SK-N-SH (cell line): ENCODE measurements around the gene ZNF780B. TPM values are rescaled to one million over a fixed set of nuclear protein-coding genes. Genes with fewer than 3 reads are reported as not detected.
A peak's percentile ranks its signal among the peaks of the same experiment; 100 is the strongest.

Experiments
- CTCF ChIA-PET: fragments of 300-600, 350-600 bp; formaldehyde crosslinking; extraction: SDS; loops from one replicate; lab custom pipeline; 2021; lab: Yijun Ruan, JAX
- POLR2A ChIA-PET: fragments of 350-600 bp; sonication (Branson Sonifier 250); formaldehyde crosslinking; extraction: SDS; loops from one replicate; lab custom pipeline; 2020; ENCODE audit warnings: antibody characterized with exemption, inconsistent platforms; lab: Yijun Ruan, JAX
- DNase-seq: peaks from one replicate; pipeline ENCODE4 v3.0.0; 2012
- H2AFZ ChIP-seq: fragments of 200-600 bp; sonication (generic); 2 replicates; pipeline ENCODE4 v1.8.1; 2016; ENCODE audit warnings: antibody characterized with exemption, mild to moderate bottlenecking, low read depth
- H3F3A ChIP-seq: fragments of 200-600 bp; sonication (generic); replicated peaks from 2 replicates; pipeline ENCODE3; 2016; ENCODE audit warnings: antibody characterized with exemption, mild to moderate bottlenecking; ENCODE audit not compliant: insufficient read depth
- H3K27ac ChIP-seq, 2 experiments: fragments of 200-500 bp in 1 of 2; fragments of 200-600 bp in 1 of 2; sonication (Bioruptor generic) in 1 of 2; sonication (generic), shearing (Covaris generic) in 1 of 2; 2 replicates each; pipeline versions ENCODE4 v1.5.1 to v1.6.1; 2014 to 2016; ENCODE audit warnings: low read depth in 2 of 2, inconsistent platforms in 1 of 2, low read length in 1 of 2, mild to moderate bottlenecking in 1 of 2, mixed read lengths in 1 of 2
- H3K27me3 ChIP-seq: fragments of 200-600 bp; sonication (generic), shearing (Covaris generic); 2 replicates; pipeline ENCODE4 v1.6.1; 2016; ENCODE audit warnings: mixed run types; ENCODE audit not compliant: insufficient read depth
- H3K36me3 ChIP-seq, 2 experiments: fragments of 200-500 bp in 1 of 2; fragments of 200-600 bp in 1 of 2; sonication (Bioruptor generic) in 1 of 2; sonication (generic) in 1 of 2; replicated peaks in 1 of 2; 2 replicates each; pipeline versions ENCODE3 to v1.5.1; 2014 to 2016; ENCODE audit warnings: low read length in 1 of 2, mild to moderate bottlenecking in 1 of 2; ENCODE audit not compliant: insufficient read depth in 2 of 2, control insufficient read depth in 1 of 2
- H3K4me1 ChIP-seq, 2 experiments: fragments of 200-500 bp in 1 of 2; fragments of 200-600 bp in 1 of 2; sonication (Bioruptor generic) in 1 of 2; sonication (generic), shearing (Covaris generic) in 1 of 2; 2 replicates each; pipeline versions ENCODE4 v1.5.1 to v1.6.1; 2014 to 2016; ENCODE audit warnings: low read depth in 1 of 2, low read length in 1 of 2, mixed run types in 1 of 2; ENCODE audit not compliant: insufficient read depth in 2 of 2, control insufficient read depth in 1 of 2
- H3K4me2 ChIP-seq: fragments of 200-600 bp; sonication (generic), shearing (Covaris generic); 2 replicates; pipeline ENCODE4 v1.6.1; 2017; ENCODE audit warnings: mixed run types
- H3K4me3 ChIP-seq, 2 experiments: fragments of 200-500 bp in 1 of 2; fragments of 200-600 bp in 1 of 2; sonication (Bioruptor generic) in 1 of 2; sonication (generic), shearing (Covaris generic) in 1 of 2; 2 replicates each; pipeline versions ENCODE4 v1.5.1 to v1.8.1; 2014 to 2016; ENCODE audit warnings: low read depth in 2 of 2, inconsistent platforms in 1 of 2, low read length in 1 of 2, mild to moderate bottlenecking in 1 of 2, mixed read lengths in 1 of 2, moderate library complexity in 1 of 2
- H3K79me2 ChIP-seq: fragments of 200-600 bp; sonication (generic); 2 replicates; pipeline ENCODE4 v1.8.1; 2017; ENCODE audit warnings: mild to moderate bottlenecking; ENCODE audit not compliant: insufficient read depth
- H3K9ac ChIP-seq: fragments of 200-600 bp; sonication (generic); 2 replicates; pipeline ENCODE4 v1.6.1; 2017; ENCODE audit warnings: mixed run types
- H3K9me2 ChIP-seq: fragments of 200-600 bp; sonication (generic); 2 replicates; pipeline ENCODE4 v1.6.1; 2017; ENCODE audit warnings: mixed run types
- H3K9me3 ChIP-seq: fragments of 200-600 bp; sonication (generic); 2 replicates; pipeline ENCODE4 v1.6.1; 2017; ENCODE audit warnings: mixed run types, mild to moderate bottlenecking, moderate library complexity
- H4K20me1 ChIP-seq: fragments of 200-600 bp; sonication (generic); 2 replicates; pipeline ENCODE4 v1.6.1; 2017; ENCODE audit warnings: mild to moderate bottlenecking, mixed run types; ENCODE audit not compliant: insufficient read depth
- CTCF ChIP-seq: fragments of 200-600 bp; sonication (generic); IDR thresholded peaks from 2 replicates; pipeline ENCODE4 v1.6.1; 2017; ENCODE audit warnings: antibody characterized with exemption, mild to moderate bottlenecking, moderate library complexity
- ELF1 ChIP-seq: IDR thresholded peaks from 2 replicates; pipeline ENCODE4 v1.4.0; 2012
- EZH2phosphoT487 ChIP-seq: fragments of 200-600 bp; sonication (generic); IDR thresholded peaks from 2 replicates; pipeline ENCODE4 v1.6.1; 2017; ENCODE audit warnings: low read depth, mixed run types, mild to moderate bottlenecking, antibody characterized with exemption, moderate library complexity, borderline replicate concordance
- FOSL2 ChIP-seq: IDR thresholded peaks from 2 replicates; pipeline ENCODE4 v1.4.0; 2012; ENCODE audit warnings: low read depth, mild to moderate bottlenecking, moderate library complexity, borderline replicate concordance
- FOXJ3 ChIP-seq: sonication (generic); formaldehyde crosslinking; IDR thresholded peaks from 2 replicates; pipeline ENCODE4 v1.5.1; 2020; ENCODE audit warnings: mild to moderate bottlenecking, missing genetic modification reagents
- FOXM1 ChIP-seq: IDR thresholded peaks from 2 replicates; pipeline ENCODE4 v1.4.0; 2012; ENCODE audit warnings: low read depth, mild to moderate bottlenecking
- GABPA ChIP-seq: IDR thresholded peaks from 2 replicates; pipeline ENCODE4 v1.4.0; 2012; ENCODE audit warnings: low read depth, mild to moderate bottlenecking
- GATA2 ChIP-seq: sonication (generic); formaldehyde crosslinking; IDR thresholded peaks from 2 replicates; pipeline ENCODE4 v1.5.0; 2020; ENCODE audit warnings: mild to moderate bottlenecking, missing genetic modification reagents
- JUND ChIP-seq: IDR thresholded peaks from 2 replicates; pipeline ENCODE4 v1.4.0; 2012
- MXI1 ChIP-seq: IDR thresholded peaks from 2 replicates; pipeline ENCODE4 v1.6.1; 2012; ENCODE audit warnings: mild to moderate bottlenecking, low read depth, low read length, improper control_type of control experiment
- NRF1 ChIP-seq: IDR thresholded peaks from 2 replicates; pipeline ENCODE4 v1.6.1; 2012; ENCODE audit warnings: low read depth, mild to moderate bottlenecking, low read length
- POLR2AphosphoS5 ChIP-seq: IDR thresholded peaks from 2 replicates; pipeline ENCODE4 v1.6.1; 2012; ENCODE audit warnings: low read depth, low read length
- RAD21 ChIP-seq: IDR thresholded peaks from 2 replicates; pipeline ENCODE4 v1.6.1; 2012; ENCODE audit warnings: mild to moderate bottlenecking, low read length
- RXRA ChIP-seq: IDR thresholded peaks from 2 replicates; pipeline ENCODE4 v1.4.0; 2012; ENCODE audit warnings: low read depth, mild to moderate bottlenecking, borderline replicate concordance
- SIN3A ChIP-seq: IDR thresholded peaks from 2 replicates; pipeline ENCODE4 v1.6.1; 2012; ENCODE audit warnings: low read depth, mild to moderate bottlenecking, low read length, moderate library complexity, borderline replicate concordance
- SMC3 ChIP-seq: IDR thresholded peaks from 2 replicates; pipeline ENCODE4 v1.6.1; 2012; ENCODE audit warnings: low read depth, low read length, improper control_type of control experiment
- TAF1 ChIP-seq: IDR thresholded peaks from 2 replicates; pipeline ENCODE4 v1.6.1; 2012; ENCODE audit warnings: low read depth, mild to moderate bottlenecking, low read length, moderate library complexity, borderline replicate concordance
- TCF12 ChIP-seq: IDR thresholded peaks from 2 replicates; pipeline ENCODE4 v1.4.0; 2012
- USF1 ChIP-seq: IDR thresholded peaks from 2 replicates; pipeline ENCODE4 v1.4.0; 2012; ENCODE audit warnings: low read depth, borderline replicate concordance
- YY1 ChIP-seq: IDR thresholded peaks from 2 replicates; pipeline ENCODE4 v1.4.0; 2012; ENCODE audit warnings: low read depth, mild to moderate bottlenecking
- WGBS: methylation state at CpG from one replicate; pipeline ENCODE4 v1.1.6; 2017; ENCODE audit warnings: low lambda C conversion rate; 5-methylcytosine and 5-hydroxymethylcytosine counted together
- polyA plus RNA-seq, 3 experiments: library from polyadenylated mRNA; depleted of rRNA; stranded (reverse); fragments of >200 nt; gene quantifications; 2 replicates each; pipeline ENCODE4 v1.2.3, GENCODE V29; 2012
- TF ChIP-seq, protein P1 (sequence below): fragments of 150-350 bp; IDR thresholded peaks from 2 replicates; pipeline ENCODE4 v1.6.1; 2016; ENCODE audit warnings: mild to moderate bottlenecking, low read depth, low read length
- TF ChIP-seq, protein P2 (sequence below): IDR thresholded peaks from 2 replicates; pipeline ENCODE4; 2012

Gene ZNF780B
- polyA plus RNA-seq, 1 of the 3 experiments (the other 2 are of a cell fraction), result 7.0 TPM

- Histone ChIP-seq H3K36me3 (peaks cover 3 to 5% of the 10 kb centered on the region in 2 experiments), H3K9ac (peak overlapping the region; percentile 70; the same call in 1 of the 2 replicates), H3K4me2 (peak overlapping the region; percentile 93), H3K79me2 (peaks cover 23% of the 10 kb centered on the region), H3F3A (peaks cover 11% of the 10 kb centered on the region), H2AFZ (peak overlapping the region; percentile 89), H4K20me1 (no peaks in the 10 kb centered on the region), H3K4me3 (peak overlapping the region; percentile 77 to 84), H3K27ac (peak overlapping the region; percentile 71 to 85; a peak in 3 of 4 replicates), H3K9me3 (no peaks in the 10 kb centered on the region), H3K27me3 (no peaks in the 10 kb centered on the region), H3K9me2 (no peaks in the 10 kb centered on the region), H3K4me1 (peaks cover 0 to 10% of the 10 kb centered on the region in 2 experiments; a peak in 2 of 4 replicates)
- WGBS, result 85% methylated on average over 5 of the region's 5 CpGs
- CTCF ChIA-PET, result interaction anchor here (1.1 kb wide), 1 partner anchor 27 kb away, joined by 3 read pairs; the partner anchor contains the start of gene PSMC4
- POLR2A ChIA-PET, result no interaction called here
- TF ChIP-seq MXI1 (no peak), FOSL2 (no peak), POLR2AphosphoS5 (no peak), FOXM1 (no peak), SMC3 (no peak), YY1 (no peak)
- TF ChIP-seq, all 33 proteins: peak for 0
- peak; percentile 37 for DNase-seq
Measured at GRCh38 chr19:39997638-39998216, 58.3 kb downstream of the ZNF780B start.

DNA sequence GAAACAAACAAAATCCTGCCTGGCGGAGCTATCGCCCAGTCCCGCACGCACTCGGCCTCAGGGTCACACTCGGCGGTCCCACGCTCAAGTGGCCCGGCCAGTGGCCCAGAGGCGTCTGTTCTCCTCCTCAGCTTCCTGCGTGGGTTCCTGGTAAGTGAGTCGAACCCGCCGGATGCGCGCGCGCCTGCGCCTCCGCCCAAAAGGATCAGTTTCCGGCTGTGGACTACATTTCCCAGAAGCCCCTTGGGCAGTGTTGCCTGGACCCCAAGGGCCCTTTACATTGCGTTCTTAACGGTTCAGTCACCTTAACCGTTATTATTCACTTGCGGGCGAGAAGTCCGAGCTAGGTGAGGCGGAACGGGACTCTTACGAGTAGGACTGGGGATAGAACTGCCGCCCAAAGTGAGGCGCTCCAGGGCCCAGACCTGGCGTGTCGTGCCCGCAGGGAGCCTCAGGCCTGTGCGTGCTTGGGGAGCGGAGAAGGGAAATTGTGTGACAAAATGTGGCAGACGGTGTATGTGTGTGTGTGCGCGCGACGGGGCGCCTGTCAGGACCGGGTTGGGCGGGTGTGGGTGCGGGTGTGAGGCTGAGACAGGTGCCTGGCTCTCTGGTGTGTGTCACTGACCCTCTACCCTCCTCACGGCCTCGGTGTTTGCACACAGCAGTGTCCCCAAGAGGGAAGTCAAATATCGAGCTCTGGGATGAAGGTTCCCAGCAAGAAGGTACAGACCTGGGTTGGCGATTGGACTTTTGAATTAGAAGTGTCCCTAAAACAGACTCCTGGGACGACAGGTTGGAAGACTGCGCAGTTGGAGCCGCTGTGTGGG lies 59.0 kb downstream of the ZNF780B start, which contains the start of gene ZNF546:
ZNF546 (plus strand) TSS at position 250 of the 827 bp plus-strand sequence. CDS start 1,267 bp downstream, outside the sequence.
- H3K27ac ChIP-seq, result peak within 1 kb of the TSS; percentile 71 to 85
- H3K4me2 ChIP-seq, result peak within 1 kb of the TSS; percentile 93
- peak within 1 kb of the TSS; percentile 89 for H2AFZ ChIP-seq
- peak within 1 kb of the TSS; percentile 77 to 84 for H3K4me3 ChIP-seq
- H3K9me2 ChIP-seq, result no peaks in the 10 kb centered on the region
- no peaks in the 10 kb centered on the region for H4K20me1 ChIP-seq
- no peaks in the 10 kb centered on the region for H3K27me3 ChIP-seq
- H3K9me3 ChIP-seq, result no peaks in the 10 kb centered on the region
- CTCF ChIA-PET, result interaction anchor here (1.1 to 1.4 kb wide), 2 partner anchors 26 to 204 kb away, joined by 3 read pairs; partner anchors contain the start of gene PSMC4
- H3F3A ChIP-seq, result peaks cover 11% of the 10 kb centered on the region
- POLR2A ChIA-PET, result no interaction called here
- H3K9ac ChIP-seq, result peak within 1 kb of the TSS; percentile 70
- H3K4me1 ChIP-seq, result peaks cover 0 to 10% of the 10 kb centered on the region in 2 experiments; a peak in 2 of 4 replicates
- 13% methylated on average over 38 of the region's 53 CpGs for WGBS
- peak; percentile 91 for DNase-seq
- H3K79me2 ChIP-seq, result peaks cover 30% of the 10 kb centered on the region
- peaks cover 3 to 5% of the 10 kb centered on the region in 2 experiments for H3K36me3 ChIP-seq
- no peak for TF ChIP-seq JUND
- TF ChIP-seq RXRA, result no peak
- TF ChIP-seq, protein P1, sequence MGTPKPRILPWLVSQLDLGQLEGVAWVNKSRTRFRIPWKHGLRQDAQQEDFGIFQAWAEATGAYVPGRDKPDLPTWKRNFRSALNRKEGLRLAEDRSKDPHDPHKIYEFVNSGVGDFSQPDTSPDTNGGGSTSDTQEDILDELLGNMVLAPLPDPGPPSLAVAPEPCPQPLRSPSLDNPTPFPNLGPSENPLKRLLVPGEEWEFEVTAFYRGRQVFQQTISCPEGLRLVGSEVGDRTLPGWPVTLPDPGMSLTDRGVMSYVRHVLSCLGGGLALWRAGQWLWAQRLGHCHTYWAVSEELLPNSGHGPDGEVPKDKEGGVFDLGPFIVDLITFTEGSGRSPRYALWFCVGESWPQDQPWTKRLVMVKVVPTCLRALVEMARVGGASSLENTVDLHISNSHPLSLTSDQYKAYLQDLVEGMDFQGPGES, result no peak
- peak; percentile 67 for TF ChIP-seq MXI1
- TF ChIP-seq TAF1, result peak; percentile 69; the same call in 1 of the 2 replicates
- no peak for TF ChIP-seq CTCF
- no peak for TF ChIP-seq GATA2 (CRISPR knock-in tag)
- TF ChIP-seq, protein P2, sequence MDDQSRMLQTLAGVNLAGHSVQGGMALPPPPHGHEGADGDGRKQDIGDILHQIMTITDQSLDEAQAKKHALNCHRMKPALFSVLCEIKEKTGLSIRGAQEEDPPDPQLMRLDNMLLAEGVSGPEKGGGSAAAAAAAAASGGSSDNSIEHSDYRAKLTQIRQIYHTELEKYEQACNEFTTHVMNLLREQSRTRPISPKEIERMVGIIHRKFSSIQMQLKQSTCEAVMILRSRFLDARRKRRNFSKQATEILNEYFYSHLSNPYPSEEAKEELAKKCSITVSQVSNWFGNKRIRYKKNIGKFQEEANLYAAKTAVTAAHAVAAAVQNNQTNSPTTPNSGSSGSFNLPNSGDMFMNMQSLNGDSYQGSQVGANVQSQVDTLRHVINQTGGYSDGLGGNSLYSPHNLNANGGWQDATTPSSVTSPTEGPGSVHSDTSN, result no peak
- TF ChIP-seq POLR2AphosphoS5, result peak; percentile 97
- TF ChIP-seq USF1, result no peak
- TF ChIP-seq NRF1, result peak; percentile 89
- no peak for TF ChIP-seq SMC3
- peak; percentile 72 for TF ChIP-seq GABPA
- no peak for TF ChIP-seq EZH2phosphoT487
- no peak for TF ChIP-seq RAD21
- TF ChIP-seq TCF12, result no peak
- TF ChIP-seq ELF1, result peak; percentile 88
- TF ChIP-seq SIN3A, result no peak; the same call in 1 of the 2 replicates
- TF ChIP-seq FOXJ3 (CRISPR knock-in tag), result peak; percentile 35; the same call in 1 of the 2 replicates
